Right forelimb (tissue), 1 donor: ENCODE data around the gene CDH11.

ENCODE experiments used
- DNase-seq: peaks from one replicate; pipeline ENCODE4 v3.0.0-alpha.2; 2018

Gene CDH11

GRCh38 chr16:65121870-65122723, at the start of gene CDH11:
CDH11 (minus strand) TSS chr16:65122063; CDS start chr16:65004869, 117,194 bp downstream.
- DNase-seq = peak; percentile 92

GRCh38 chr16:65154321-65154720, 32.5 kb upstream of the CDH11 start:
- no peak for DNase-seq

GRCh38 chr16:65153365-65154105, 31.7 kb upstream of the CDH11 start:
- no peak for DNase-seq

DNA sequence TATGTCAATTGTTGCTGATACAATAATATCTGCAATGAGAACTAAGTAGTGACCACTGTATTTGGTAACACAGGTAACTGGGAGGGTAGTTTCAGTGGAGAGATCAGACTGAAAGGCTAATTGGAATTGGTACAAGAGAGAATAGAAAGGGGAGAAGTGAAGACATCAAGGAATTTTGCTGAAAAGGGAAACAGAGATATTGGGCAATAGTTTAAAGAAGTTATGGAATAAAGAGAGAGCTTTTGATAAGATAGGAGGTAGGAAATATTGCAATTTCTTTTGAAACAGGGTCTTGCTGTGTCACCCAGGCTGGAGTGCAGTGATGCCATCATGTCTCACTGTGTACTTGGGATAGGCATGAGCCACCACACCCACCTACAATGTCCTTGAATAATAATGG, 26.9 kb upstream of the CDH11 start:
- no peak for DNase-seq

- DNase-seq = no peak
These were observed 20.4 kb upstream of the CDH11 start for GRCh38 chr16:65142276-65142675.

GRCh38 chr16:65136681-65137080, 14.8 kb upstream of the CDH11 start:
- no peak for DNase-seq

GRCh38 chr16:65126845-65127624, 5.2 kb upstream of the CDH11 start:
- no peak for DNase-seq

GRCh38 chr16:65125871-65126270, 4.0 kb upstream of the CDH11 start:
- DNase-seq = no peak

- no peak for DNase-seq
These were observed 3.5 kb upstream of the CDH11 start for GRCh38 chr16:65125322-65125721.

DNA sequence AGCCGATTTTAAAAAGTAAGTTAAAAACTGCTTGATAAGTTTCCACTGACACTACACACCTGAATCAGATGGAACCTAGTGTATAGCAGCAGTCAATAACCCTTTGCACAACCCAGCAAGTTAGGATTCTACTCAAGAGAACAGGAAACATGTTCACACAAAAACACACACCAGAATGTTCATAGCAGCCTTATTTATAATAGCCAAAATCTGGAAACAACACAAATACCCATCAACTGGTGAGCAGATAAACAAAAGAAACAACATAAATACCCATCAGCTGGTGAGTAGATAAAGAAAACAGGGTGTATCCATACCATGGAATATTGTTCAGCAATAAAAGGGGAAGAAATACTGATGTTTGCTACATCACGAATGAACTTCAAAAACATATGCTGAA, 2.7 kb upstream of the CDH11 start:
- DNase-seq = no peak

DNA sequence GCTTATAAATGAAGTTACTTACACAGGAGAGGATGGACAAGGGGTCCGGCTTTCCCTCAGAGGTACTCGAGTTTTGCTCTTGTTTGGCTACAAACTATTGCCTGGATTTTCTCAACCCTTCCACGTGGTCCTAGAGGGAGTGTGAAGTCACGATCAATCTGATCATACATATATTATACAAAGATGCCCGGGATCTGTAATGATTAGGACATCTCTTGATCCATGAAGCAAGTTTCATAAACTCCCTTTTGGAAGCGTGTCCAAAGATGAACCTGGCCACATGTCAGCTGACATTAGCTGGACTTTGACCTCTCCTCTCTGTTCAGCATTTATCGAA, 2.3 kb upstream of the CDH11 start:
- no peak for DNase-seq

- peak; percentile 66 for DNase-seq
These were observed 1.7 kb upstream of the CDH11 start for GRCh38 chr16:65123396-65124211.

DNA sequence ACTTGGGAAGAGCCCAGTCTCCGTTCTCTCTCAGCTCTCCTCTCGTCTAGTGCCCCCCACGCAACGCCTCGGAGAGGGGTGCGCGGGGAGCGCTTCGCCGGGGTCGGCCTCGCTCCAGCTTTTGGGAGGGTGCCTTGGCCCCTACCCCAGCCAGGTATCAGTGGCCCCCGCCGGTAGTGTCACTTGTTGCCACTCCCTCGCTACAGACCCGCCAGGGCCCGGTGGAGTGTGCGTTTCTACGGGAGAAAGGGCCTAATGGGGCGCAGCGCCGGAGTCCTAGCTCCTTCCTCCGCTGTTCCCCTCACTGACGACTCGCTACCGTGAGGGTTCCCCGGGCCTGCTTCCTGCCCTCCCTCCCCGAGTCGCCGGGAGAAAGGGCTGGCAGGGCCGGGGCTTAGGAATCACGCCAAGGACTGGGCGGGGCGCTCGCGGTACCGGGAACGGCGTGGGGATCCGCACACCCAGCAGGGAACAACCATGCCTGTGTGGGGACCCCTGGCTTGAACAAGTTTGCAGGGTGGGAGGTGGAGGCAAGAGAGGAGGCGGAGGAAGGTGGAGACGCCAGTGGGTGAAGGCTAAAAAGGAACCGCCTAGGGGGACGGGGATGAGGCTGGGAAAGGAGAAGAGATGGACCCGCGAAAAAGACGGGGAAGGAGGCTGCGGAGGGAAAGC, 997 bp upstream of the CDH11 start:
- DNase-seq = peak; percentile 90

DNA sequence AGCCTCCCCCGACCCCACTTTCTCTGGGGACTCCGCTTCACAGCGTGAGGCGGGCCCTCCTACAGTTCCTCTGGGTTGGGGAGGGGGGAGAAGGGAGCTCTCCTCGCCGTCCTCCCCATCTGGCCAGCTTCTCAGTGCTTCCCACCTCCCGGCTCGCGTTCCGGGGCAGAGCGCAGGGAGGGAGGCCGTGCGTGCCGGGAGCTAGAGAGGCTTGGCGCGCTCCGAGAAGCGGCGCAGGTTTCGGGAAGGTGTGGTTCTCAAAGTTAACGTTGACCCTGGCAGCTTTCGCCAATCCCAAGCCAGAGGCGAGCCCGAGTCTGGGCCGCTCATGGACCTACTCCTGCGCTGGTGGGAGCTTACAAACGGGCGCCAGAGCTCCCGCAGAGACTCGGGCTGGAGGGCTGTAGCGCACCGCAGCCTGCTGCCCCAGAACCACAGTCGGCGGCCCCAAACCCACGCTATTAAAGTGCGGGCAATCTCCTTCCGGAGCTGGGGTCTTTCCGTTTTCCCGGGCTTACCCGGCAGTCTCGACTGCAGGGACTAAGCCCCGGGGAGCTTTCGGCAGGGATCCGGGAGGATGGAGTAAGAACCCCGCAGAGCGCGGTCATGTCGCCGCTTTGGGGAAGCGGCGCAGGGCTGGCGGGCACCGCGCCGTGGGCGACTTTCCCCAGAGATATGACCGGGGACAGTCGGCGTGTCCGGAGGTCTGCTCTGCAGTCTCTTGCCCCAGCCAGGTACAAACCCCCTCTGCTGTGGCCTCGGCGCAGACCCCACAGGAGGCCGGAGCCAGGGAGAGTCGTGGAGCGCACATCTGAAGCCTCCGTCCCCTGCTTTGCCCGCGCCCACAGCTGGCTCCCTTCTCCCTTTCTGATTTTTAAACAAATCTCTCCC, 787 bp downstream of the CDH11 start:
- peak; percentile 74 for DNase-seq

- DNase-seq = no peak
These were observed 1.4 kb downstream of the CDH11 start for GRCh38 chr16:65120461-65120830.

- DNase-seq = peak; percentile 60
These were observed 1.9 kb downstream of the CDH11 start for GRCh38 chr16:65119901-65120401.

DNA sequence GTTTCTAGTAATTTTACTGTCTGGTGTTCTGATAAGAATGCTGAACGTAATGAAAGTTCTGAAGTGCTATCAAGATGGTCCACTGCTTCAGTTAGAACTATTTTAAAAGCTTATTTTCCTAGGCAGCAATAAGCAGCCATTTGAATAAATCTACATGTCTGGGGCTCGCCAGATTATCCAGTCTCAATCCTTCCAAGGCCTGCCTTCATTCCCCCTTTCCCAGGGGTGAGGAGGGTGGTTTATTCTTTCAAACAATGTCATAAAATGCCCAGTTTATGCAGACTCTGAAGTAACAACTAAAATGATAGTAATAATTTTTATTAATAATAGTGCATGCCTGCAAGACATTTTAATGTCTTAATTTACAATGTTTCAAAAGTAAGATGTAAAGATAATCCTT, 2.4 kb downstream of the CDH11 start:
- no peak for DNase-seq

DNA sequence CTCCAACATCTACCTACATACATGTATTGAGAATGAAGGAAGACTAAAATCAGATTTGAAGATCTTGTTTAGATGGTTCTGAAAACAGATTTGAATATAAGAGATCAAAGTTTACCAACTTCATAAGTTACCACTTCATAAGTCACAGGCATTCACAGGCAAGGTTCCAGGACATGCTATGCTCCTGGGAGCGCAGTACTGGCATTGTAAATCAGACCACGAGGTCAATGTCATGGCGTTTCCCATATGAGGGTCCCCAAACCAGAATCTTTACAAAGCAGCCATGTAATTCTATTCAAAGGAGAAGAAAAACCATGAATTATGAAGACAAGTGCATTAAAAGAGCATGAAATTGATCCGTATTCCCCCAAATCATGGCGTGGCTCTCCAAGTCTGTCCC, 3.0 kb downstream of the CDH11 start:
- no peak for DNase-seq

DNA sequence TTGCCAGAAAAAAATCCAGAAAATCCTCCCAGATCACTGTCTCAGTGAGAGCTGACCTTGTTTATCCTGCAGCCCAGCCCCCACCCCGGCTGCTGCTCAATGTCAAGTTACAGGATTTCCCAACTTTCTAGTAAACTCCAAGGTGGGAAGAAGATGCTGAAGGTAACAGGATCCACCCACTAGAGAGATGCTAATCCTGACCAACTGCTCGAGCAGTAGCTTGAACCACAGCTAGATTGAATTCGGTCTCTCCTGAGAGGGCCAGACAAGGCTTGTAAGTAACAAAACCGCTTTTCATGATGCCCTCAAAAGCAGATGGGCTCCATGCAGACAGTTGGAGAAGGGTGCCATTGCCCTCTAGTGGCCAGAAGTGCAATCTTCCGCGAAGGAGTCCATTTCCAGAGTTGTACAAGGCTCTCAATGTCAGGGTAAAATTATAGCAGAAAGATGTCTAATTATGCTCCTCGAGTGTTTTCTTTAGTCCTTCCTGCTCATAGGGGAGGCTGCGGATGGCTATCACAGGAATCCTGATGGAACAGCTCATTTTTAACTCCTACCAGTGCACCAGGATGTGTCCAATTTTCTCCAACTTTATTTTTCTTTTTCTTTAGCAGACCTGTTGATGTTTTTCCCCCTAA, 3.9 kb downstream of the CDH11 start:
- peak; percentile 87 for DNase-seq

DNA sequence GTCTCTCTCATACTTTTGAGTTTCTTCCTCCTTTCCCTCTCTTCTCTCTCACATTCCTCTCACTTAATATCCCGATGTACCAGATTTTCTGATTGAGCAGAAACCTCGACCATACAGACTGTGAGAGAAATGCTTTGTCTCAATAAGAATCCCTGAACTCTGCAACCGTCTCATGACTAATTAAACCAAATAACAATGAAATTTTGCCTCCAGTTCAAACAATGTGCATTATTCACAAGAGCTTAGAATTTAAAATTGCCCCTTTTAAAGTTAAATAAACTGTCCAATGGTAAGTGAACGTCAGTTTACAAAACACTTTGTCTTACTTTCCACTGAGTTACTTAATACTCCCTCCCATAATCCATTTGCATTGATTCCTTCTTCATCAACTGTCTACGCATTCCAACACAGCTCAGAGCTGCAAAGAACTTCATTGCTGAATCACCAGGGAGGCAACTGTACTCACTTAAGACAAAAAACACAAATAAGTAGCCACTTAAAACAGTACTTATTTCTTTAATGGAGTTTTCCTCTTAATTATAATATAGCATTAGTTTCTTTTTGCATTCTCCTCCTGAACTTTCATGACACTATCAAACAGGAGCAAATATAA, 4.9 kb downstream of the CDH11 start:
- no peak for DNase-seq
